SJCRH30 (cell line): ENCODE data around the gene MGST1. TPM values are rescaled to one million over a fixed set of nuclear protein-coding genes. Genes with fewer than 3 reads are reported as not detected.

ENCODE experiments used
- DNase-seq, 2 experiments: peaks; one replicate each; pipeline ENCODE4 v3.0.0-alpha.2; 2015 to 2020
- H3K27ac ChIP-seq: fragments of 250-450 bp; sonication (Bioruptor Pico); 2 replicates; pipeline ENCODE4 v1.5.1; 2020; ENCODE audit warnings: mild to moderate bottlenecking, moderate library complexity
- H3K27me3 ChIP-seq: fragments of 250-450 bp; sonication (Bioruptor Pico); 2 replicates; pipeline ENCODE4 v1.5.1; 2020; ENCODE audit warnings: mild to moderate bottlenecking, moderate library complexity
- H3K36me3 ChIP-seq: fragments of 250-450 bp; sonication (Bioruptor Pico); 2 replicates; pipeline ENCODE4 v1.5.1; 2020; ENCODE audit warnings: mild to moderate bottlenecking, moderate library complexity
- H3K4me1 ChIP-seq: fragments of 250-450 bp; sonication (Bioruptor Pico); 2 replicates; pipeline ENCODE4 v1.5.1; 2020; ENCODE audit warnings: mild to moderate bottlenecking, moderate library complexity
- H3K4me3 ChIP-seq: fragments of 250-450 bp; sonication (Bioruptor Pico); 2 replicates; pipeline ENCODE4 v1.5.1; 2020; ENCODE audit warnings: mild to moderate bottlenecking, moderate library complexity
- H3K9me3 ChIP-seq: fragments of 250-450 bp; sonication (Bioruptor Pico); replicated peaks from 2 replicates; pipeline ENCODE4 v1.5.1; 2020; ENCODE audit warnings: mild to moderate bottlenecking, moderate library complexity
- total RNA-seq: library from RNA; depleted of rRNA; stranded (reverse); fragments of >200 nt; shearing (Covaris generic); gene quantifications from 2 replicates; pipeline ENCODE4 v1.2.3, GENCODE V29; 2014; rRNA removed

MGST1 gene, protein sequence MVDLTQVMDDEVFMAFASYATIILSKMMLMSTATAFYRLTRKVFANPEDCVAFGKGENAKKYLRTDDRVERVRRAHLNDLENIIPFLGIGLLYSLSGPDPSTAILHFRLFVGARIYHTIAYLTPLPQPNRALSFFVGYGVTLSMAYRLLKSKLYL
- 37.7 and 42.2 TPM in 2 replicates for total RNA-seq

DNA sequence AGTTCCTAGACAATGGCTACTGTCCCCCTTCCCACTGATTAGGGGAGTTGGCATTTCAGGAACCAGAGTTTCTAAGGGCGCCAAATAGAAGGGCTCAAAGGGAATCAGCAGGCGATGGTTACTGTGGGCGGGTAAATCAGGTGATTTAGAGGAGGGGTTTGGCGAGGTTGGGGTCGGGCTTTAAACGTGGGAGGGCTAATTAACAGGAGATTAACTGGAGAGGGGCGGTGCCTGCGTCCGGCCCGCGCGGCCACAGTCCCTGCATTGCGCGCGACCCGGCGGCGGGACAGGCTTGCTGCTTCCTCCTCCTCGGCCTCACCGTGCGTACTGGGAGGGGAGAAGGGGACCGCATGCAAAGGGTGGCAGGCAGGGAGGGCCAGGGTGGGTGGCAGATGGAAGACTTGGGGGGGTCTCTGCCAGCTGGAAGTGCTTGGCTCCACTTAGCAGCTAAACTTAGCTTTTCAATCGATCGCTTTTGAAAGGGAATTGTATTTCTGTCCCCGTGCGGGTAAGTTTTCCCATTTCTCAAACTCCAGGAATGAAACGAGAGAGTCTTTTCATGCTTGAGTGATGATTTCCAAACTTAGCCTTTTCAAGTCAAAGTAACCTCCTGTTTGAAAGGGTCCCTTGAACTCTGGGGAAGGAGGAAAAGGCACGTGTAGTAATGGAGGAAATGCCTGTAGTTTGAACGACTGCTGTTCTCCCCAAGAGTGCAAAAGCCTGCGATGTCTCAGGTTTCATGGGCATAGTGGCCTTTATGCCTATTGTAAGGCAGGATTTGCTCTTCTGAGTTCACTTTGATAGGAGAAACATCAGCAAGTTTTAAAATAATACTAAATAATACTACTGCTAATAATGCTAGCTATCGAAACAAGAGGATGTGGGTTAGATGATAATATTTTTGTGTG lies at the start of gene MGST1:
TSS of gene MGST1 (plus strand) at position 255 of the 908 bp plus-strand sequence. CDS start 6,608 bp downstream, outside the sequence.
- DNase-seq, result peak; percentile 67 to 73
- H3K9me3 ChIP-seq, result no peaks in the 10 kb centered on the region
- no peaks in the 10 kb centered on the region for H3K36me3 ChIP-seq
- H3K27me3 ChIP-seq, result no peaks in the 10 kb centered on the region
- peak within 1 kb of the TSS; percentile 62 for H3K4me3 ChIP-seq
- peaks cover 10% of the 10 kb centered on the region; the same call in 1 of the 2 replicates for H3K4me1 ChIP-seq
- H3K27ac ChIP-seq, result peak within 1 kb of the TSS; percentile 77

DNA sequence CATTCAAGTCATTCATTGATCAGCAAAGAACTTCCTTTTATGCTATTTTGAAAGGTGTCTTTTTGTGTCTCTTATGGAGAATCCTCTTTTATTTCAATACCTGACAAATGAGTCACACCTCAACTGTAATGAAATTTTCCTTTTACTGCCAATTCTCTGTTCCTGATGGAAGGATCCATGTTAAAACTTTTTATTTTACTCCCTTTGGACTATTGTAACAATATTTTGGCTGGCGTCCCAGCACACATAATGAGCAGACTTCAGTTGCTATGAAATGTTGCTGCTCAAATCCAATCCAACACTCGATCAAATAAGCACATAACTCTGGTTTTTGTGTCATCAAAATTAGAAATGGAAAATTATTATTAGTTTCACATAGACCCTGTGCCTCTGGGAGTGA lies 48.0 kb upstream of the MGST1 start:
- Histone ChIP-seq H3K27ac (no peak overlapping the region), H3K36me3 (no peaks in the 10 kb centered on the region), H3K4me3 (no peak overlapping the region), H3K9me3 (no peaks in the 10 kb centered on the region), H3K4me1 (no peaks in the 10 kb centered on the region), H3K27me3 (no peaks in the 10 kb centered on the region)
- no peak for DNase-seq

DNA sequence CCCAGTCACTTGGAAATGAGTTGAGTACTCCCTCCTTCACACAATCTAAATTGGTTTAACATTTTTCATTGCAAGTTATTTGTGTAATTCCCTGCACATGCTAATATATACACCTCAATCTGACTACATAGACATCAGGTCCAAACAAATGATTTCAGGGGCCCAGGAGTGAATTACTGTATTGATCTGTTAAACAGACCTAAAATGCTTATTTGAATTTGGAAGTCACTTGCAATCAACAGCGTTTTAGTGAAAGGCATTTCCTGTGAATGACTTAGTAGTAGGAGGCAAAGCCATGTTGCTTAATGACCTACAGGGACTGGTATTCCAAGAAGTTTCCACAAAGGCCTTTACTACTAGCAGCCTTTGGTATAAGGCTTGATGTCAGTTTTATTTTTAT lies 47.3 kb upstream of the MGST1 start:
- Histone ChIP-seq H3K4me3 (no peak overlapping the region), H3K4me1 (no peaks in the 10 kb centered on the region), H3K27me3 (no peaks in the 10 kb centered on the region), H3K27ac (no peak overlapping the region), H3K36me3 (no peaks in the 10 kb centered on the region), H3K9me3 (no peaks in the 10 kb centered on the region)
- no peak for DNase-seq

DNA sequence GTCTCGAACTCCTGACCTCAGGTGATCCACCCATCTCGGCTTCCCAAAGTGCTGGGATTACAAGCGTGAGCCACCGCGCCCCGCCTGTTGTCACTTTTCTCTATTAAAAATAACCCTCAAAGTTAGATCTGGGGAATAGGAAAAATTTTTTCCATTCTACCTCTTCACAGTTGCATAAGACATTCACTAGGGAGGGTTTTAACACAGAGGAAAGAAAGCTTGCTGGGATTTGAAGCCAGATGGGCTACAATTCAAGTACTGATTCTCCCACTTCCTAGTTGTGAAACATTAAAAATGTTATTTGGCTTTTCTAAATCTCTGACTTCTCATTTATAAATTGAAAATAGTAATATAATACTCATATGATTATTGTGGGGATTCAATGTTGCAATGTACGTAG lies 46.7 kb upstream of the MGST1 start:
- Histone ChIP-seq H3K27me3 (no peaks in the 10 kb centered on the region), H3K36me3 (no peaks in the 10 kb centered on the region), H3K27ac (no peak overlapping the region), H3K4me3 (no peak overlapping the region), H3K4me1 (no peaks in the 10 kb centered on the region), H3K9me3 (no peaks in the 10 kb centered on the region)
- no peak for DNase-seq

DNA sequence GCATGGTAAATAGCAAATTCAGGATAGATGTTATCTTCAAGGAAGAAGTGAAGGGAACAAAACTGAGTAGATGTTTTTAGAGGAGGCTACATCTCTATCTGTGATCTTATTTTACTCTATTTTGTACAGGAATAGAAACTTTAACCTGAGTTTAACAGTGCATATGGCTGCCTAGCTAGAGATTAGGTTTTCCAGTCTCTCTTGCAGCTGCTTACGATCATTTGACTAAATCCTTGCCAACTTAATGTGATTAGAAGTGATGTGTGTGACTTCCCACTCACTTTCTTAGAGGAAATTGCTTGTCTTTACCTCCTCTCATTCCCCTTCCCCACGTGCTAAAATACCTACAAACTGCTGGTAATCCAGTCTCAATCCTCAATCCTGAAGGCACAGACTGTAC lies 43.5 kb upstream of the MGST1 start:
- DNase-seq, result no peak
- no peaks in the 10 kb centered on the region for H3K4me1 ChIP-seq
- H3K9me3 ChIP-seq, result no peaks in the 10 kb centered on the region
- no peaks in the 10 kb centered on the region for H3K27me3 ChIP-seq
- H3K27ac ChIP-seq, result no peak overlapping the region
- H3K36me3 ChIP-seq, result no peaks in the 10 kb centered on the region
- H3K4me3 ChIP-seq, result no peak overlapping the region

DNA sequence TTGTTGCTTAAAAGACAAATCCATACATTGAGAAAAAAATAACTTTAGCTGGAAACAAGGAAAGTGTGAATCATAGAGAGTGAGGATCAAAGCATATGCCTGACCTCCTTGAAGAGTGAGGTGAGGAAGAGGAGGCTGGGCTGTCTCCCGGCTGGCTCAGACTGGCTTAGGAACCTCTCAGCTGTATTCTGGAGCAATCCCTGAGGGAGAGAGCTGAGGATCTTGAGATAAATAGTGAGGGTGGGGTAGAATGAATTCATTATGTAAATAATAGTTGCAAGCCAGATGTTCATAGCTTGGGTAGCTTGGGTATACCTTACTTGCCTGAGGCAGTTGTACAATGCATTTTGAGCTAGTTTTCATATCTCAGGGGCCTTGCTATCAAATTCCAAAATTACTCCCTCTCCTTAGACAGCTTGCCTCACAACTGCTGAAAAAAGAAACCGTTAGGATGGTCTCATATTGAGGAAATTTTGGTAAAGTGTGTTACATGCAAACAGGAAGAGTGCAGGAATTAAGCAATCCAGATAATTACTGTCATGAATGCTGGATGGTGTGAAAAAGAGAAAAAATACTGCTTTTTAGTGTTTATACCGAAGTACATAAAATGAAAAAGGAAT lies 39.5 kb upstream of the MGST1 start:
- DNase-seq, result peak in 1 of 2 experiments; percentile 10
- H3K27ac ChIP-seq, result no peak overlapping the region
- no peaks in the 10 kb centered on the region for H3K4me1 ChIP-seq
- no peak overlapping the region for H3K4me3 ChIP-seq
- H3K9me3 ChIP-seq, result no peaks in the 10 kb centered on the region
- no peaks in the 10 kb centered on the region for H3K36me3 ChIP-seq
- H3K27me3 ChIP-seq, result no peaks in the 10 kb centered on the region

DNA sequence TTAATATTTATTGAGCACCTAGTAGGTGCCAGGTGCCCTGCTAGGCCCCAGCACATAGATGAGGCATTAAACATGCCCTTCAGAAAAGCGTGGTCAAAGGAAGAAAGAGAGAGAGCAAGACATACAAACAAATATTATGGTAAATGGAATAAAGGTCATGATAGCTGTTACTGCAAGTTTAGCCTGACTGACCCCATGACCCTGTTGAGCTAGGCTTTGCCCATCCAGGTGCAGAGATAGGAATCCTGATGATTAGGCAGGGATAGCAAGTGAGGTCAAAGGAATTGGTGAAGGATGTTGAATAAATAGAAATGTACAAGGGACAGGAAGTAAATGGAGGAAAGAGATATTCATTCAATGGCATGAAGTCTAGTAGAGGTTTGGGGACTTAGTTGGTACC lies 36.5 kb upstream of the MGST1 start:
- H3K4me1 ChIP-seq, result no peaks in the 10 kb centered on the region
- no peaks in the 10 kb centered on the region for H3K36me3 ChIP-seq
- no peak overlapping the region for H3K27ac ChIP-seq
- no peak overlapping the region for H3K4me3 ChIP-seq
- H3K27me3 ChIP-seq, result no peaks in the 10 kb centered on the region
- no peak for DNase-seq
- H3K9me3 ChIP-seq, result no peaks in the 10 kb centered on the region

DNA sequence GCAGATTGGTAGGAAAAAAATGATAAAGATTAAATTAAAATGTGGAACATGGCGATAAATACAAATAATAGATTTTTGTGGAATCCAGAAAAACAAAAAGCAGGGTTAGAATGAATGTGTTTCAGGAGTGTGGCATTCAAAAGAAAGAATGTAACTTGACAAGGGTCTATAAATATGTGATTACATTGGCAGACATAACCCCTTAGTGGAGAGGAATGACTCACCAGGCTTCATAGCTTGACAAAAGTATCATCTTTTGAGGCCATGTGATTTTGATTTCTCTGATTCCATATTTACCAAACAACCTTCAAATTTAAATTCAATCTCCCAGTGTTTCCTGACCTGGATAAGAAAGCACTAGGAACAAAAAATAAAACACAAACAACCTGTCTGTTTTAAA lies 24.4 kb upstream of the MGST1 start:
- H3K4me1 ChIP-seq, result no peaks in the 10 kb centered on the region
- no peaks in the 10 kb centered on the region for H3K27me3 ChIP-seq
- H3K36me3 ChIP-seq, result no peaks in the 10 kb centered on the region
- H3K9me3 ChIP-seq, result no peaks in the 10 kb centered on the region
- DNase-seq, result no peak
- no peak overlapping the region for H3K4me3 ChIP-seq
- no peak overlapping the region for H3K27ac ChIP-seq

DNA sequence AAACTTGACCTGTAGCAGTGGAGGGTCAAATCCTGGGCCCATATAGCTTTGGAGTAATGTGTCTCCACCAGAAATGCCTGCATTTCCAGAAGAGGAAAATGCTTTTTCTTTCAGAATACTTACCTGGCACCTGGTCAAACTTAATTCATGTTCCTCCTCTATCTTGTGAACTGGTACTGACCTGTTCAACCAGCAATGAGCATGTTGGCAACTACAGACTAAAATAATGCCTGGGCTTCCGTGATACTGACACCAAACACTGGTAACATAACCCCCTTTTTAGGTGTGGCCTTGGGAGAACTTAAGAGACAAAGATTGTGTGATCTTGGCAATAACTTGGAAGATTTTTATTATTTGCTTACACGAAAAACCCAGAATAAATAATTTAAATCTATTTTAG lies 23.8 kb upstream of the MGST1 start:
- H3K36me3 ChIP-seq, result no peaks in the 10 kb centered on the region
- H3K9me3 ChIP-seq, result no peaks in the 10 kb centered on the region
- no peak overlapping the region for H3K4me3 ChIP-seq
- H3K27me3 ChIP-seq, result no peaks in the 10 kb centered on the region
- H3K4me1 ChIP-seq, result no peaks in the 10 kb centered on the region
- DNase-seq, result no peak
- H3K27ac ChIP-seq, result no peak overlapping the region

DNA sequence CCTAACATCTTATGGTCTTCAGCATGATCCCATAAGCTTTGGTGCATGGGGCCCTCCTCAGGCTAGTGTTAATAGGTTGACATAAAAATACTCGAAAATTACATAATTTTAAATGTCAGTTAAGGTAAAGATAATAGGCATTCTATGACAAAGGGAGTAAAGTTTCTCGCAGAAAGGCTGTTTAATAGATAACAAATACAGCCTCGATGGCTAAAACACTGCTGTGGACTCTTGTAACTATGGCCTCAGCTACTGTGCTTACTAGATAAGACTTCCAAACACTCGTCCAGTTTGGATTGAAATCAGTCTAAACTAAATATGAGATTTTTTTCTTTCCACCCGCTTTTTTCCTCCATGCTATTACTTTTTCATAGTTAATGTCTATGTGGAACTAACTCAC lies 23.2 kb upstream of the MGST1 start:
- H3K9me3 ChIP-seq, result no peaks in the 10 kb centered on the region
- no peaks in the 10 kb centered on the region for H3K27me3 ChIP-seq
- no peak overlapping the region for H3K27ac ChIP-seq
- no peaks in the 10 kb centered on the region for H3K4me1 ChIP-seq
- DNase-seq, result no peak
- no peaks in the 10 kb centered on the region for H3K36me3 ChIP-seq
- no peak overlapping the region for H3K4me3 ChIP-seq

DNA sequence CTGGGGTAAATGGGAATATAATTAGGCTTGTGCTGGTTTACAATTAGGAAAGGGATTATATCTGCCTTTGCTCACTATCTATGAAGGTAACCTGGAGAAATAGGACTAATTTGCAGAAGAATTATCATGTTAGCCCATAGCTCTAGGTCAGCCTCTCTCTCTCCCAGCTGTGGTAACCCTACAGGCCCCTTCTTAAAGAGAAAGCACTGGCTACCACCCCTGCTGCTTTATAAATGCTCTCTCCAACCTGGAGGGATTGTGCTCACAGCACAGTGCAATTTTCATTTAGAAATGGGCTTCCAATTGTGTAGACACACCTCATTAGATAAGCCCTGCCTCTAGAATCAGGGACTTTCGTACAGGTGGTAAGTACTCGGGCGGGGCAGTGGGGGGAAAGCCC lies 22.7 kb upstream of the MGST1 start:
- Histone ChIP-seq H3K4me1 (no peaks in the 10 kb centered on the region), H3K36me3 (no peaks in the 10 kb centered on the region), H3K9me3 (no peaks in the 10 kb centered on the region), H3K4me3 (no peak overlapping the region), H3K27ac (no peak overlapping the region), H3K27me3 (no peaks in the 10 kb centered on the region)
- no peak for DNase-seq

DNA sequence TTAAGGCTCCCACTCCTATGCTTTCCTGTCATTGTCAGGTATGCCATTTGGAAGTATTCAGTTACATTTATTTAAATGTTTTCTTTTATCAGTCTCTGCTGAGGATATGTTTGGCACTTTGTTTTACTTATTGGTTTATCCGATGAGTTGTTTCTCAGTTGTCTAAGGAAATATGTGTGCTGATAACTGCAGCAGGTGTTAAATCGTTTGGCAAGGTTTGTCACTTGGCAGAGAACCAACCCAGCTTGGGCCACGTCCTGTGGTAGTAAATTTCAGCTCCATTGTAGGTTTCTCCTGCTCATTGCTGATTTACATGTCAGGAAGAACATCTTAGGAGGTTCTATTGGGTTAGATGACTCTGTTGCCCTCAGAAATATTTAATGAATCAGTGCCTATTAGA lies 22.0 kb upstream of the MGST1 start:
- no peaks in the 10 kb centered on the region for H3K9me3 ChIP-seq
- DNase-seq, result peak; percentile 13 to 40
- no peak overlapping the region for H3K27ac ChIP-seq
- no peak overlapping the region for H3K4me3 ChIP-seq
- H3K4me1 ChIP-seq, result no peaks in the 10 kb centered on the region
- no peaks in the 10 kb centered on the region for H3K36me3 ChIP-seq
- H3K27me3 ChIP-seq, result no peaks in the 10 kb centered on the region

DNA sequence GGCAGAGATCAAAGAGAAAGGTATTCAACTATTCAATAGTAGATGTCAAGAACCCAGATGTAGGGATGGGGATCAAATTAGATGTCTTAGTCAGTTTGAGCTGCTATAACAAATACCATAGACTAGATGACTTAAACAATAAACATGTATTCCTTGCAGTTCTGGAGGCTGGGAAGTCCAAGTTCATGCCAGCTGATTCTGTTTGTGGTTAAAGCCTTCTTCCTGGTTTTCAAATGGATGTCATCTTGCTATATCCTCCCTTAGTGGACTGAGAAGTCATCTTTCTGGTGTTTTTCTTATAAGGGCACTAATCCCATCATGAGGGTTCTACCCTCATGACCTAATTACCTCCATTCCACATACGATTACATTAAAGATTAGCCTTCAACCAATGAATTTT lies 19.5 kb upstream of the MGST1 start:
- H3K27me3 ChIP-seq, result no peaks in the 10 kb centered on the region
- no peak for DNase-seq

DNA sequence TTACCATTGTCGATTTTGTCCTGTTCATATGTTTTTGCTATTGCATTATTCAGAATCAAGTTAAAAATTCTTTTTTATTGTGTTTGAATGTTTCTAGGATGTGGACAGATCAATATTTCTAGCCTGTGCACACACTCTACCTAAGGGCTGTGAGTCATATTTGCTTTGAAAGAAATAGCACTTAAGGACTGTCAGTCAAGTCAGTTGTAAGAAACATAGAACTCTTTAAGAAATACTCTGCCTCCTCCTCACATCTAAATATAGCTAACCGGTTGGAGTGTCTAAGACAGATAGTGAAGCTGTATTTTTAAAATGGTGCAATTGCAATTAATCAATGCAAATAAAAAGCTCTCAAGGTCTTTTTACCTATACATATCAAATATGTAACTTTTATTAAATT lies 17.9 kb upstream of the MGST1 start:
- Histone ChIP-seq H3K9me3 (no peaks in the 10 kb centered on the region), H3K27me3 (no peaks in the 10 kb centered on the region), H3K36me3 (no peaks in the 10 kb centered on the region), H3K4me3 (no peak overlapping the region), H3K27ac (no peak overlapping the region), H3K4me1 (no peaks in the 10 kb centered on the region)
- DNase-seq, result no peak

More for the DNA sequence above, 19.5 kb upstream of the MGST1 start:
- no peaks in the 10 kb centered on the region for H3K36me3 ChIP-seq
- no peak overlapping the region for H3K27ac ChIP-seq
- no peaks in the 10 kb centered on the region for H3K4me1 ChIP-seq
- no peak overlapping the region for H3K4me3 ChIP-seq
- no peaks in the 10 kb centered on the region for H3K9me3 ChIP-seq

DNA sequence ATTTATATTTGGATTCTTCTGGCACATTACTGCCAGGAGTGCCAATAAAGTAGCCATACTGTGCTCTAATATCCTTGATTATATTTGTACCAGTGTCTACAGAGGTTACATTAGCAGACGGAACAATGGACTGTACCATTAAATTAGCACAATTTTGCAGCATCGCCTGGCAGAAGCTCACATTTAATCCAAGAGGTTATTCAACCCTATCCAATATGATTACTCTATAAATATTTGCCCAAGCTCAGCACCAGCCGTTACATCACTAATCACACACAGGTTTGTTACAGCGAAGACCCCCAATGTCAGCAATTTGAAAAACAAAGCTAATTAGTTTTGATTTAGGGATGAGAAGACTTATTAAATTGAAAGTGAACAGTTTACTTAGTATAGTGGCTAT lies 16.9 kb upstream of the MGST1 start:
- no peaks in the 10 kb centered on the region for H3K27me3 ChIP-seq
- H3K36me3 ChIP-seq, result no peaks in the 10 kb centered on the region
- H3K4me3 ChIP-seq, result no peak overlapping the region
- H3K27ac ChIP-seq, result no peak overlapping the region
- H3K4me1 ChIP-seq, result no peaks in the 10 kb centered on the region
- DNase-seq, result no peak
- no peaks in the 10 kb centered on the region for H3K9me3 ChIP-seq
